GM06990 (cell line): ENCODE data around the gene CCSER1.

Experiments used
- DNase-seq: peaks from one replicate; pipeline ENCODE4 v3.0.0-alpha.2; 2011; ENCODE audit not compliant: insufficient read length; ENCODE audit errors: extremely low read depth
- H3K27me3 ChIP-seq: replicated peaks from 2 replicates; pipeline ENCODE4 v1.6.0; 2011; ENCODE audit warnings: low read length; ENCODE audit not compliant: control insufficient read depth, insufficient read depth
- H3K36me3 ChIP-seq: 2 replicates; pipeline ENCODE4 v1.5.1; 2011; ENCODE audit warnings: low read length; ENCODE audit not compliant: control insufficient read depth, insufficient read depth
- H3K4me3 ChIP-seq: replicated peaks from 2 replicates; pipeline ENCODE4 v1.5.1; 2011; ENCODE audit warnings: low read depth, mild to moderate bottlenecking, control low read depth, low read length
- TF ChIP-seq, protein P1 (sequence below): IDR thresholded peaks from 2 replicates; pipeline ENCODE4 v1.5.1; 2011; ENCODE audit warnings: low read length, control low read depth, mild to moderate bottlenecking, inconsistent platforms; ENCODE audit not compliant: insufficient read depth, poor library complexity, severe bottlenecking

CCSER1 gene

DNA sequence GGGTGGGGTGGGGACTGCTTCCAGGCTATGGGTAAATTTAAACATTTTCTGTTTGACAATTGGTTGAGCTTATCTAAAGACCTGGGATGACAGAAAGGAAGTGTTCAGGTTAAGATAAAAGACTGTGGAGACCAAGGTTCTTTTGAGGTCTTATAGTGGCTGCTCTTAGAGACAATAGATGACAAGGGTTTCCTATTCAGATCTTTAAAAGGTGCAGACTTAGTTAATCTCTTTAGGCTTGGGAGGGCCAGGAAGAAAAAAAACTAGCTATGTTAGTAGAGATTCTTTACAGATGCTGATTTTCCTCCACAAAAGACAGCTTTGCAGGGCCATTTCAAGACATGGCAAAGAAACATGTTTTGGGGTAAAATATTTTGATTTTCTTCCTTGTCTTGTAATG is 972.5 kb downstream of the CCSER1 start:
- H3K4me3 ChIP-seq = no peak overlapping the region
- TF ChIP-seq, protein P1, sequence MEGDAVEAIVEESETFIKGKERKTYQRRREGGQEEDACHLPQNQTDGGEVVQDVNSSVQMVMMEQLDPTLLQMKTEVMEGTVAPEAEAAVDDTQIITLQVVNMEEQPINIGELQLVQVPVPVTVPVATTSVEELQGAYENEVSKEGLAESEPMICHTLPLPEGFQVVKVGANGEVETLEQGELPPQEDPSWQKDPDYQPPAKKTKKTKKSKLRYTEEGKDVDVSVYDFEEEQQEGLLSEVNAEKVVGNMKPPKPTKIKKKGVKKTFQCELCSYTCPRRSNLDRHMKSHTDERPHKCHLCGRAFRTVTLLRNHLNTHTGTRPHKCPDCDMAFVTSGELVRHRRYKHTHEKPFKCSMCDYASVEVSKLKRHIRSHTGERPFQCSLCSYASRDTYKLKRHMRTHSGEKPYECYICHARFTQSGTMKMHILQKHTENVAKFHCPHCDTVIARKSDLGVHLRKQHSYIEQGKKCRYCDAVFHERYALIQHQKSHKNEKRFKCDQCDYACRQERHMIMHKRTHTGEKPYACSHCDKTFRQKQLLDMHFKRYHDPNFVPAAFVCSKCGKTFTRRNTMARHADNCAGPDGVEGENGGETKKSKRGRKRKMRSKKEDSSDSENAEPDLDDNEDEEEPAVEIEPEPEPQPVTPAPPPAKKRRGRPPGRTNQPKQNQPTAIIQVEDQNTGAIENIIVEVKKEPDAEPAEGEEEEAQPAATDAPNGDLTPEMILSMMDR = no peak
- H3K36me3 ChIP-seq = no peaks in the 10 kb centered on the region
- H3K27me3 ChIP-seq = no peaks in the 10 kb centered on the region
- DNase-seq = no peak

DNA sequence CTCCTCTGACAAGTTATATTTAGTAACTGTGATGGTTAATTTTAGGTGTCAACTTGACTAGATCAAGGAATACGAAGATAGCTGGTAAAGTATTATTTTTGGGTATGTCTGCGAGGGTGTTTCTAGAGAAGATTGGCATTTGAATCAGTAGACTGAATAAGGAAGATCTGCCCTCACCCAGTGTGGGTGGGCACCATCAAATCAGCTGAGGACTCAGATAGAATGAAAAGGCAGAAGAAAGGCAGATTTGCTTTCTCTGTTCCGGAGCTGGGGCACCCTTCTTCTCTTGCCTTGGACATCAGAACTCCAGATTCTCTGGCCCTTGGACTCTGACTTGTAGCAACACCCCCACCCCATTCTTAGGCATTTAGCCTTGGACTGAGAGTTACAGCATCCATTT is 981.6 kb downstream of the CCSER1 start:
- H3K27me3 ChIP-seq = no peaks in the 10 kb centered on the region
- H3K36me3 ChIP-seq = no peaks in the 10 kb centered on the region
- TF ChIP-seq, protein P1 = no peak
- no peak for DNase-seq
- no peak overlapping the region for H3K4me3 ChIP-seq

DNA sequence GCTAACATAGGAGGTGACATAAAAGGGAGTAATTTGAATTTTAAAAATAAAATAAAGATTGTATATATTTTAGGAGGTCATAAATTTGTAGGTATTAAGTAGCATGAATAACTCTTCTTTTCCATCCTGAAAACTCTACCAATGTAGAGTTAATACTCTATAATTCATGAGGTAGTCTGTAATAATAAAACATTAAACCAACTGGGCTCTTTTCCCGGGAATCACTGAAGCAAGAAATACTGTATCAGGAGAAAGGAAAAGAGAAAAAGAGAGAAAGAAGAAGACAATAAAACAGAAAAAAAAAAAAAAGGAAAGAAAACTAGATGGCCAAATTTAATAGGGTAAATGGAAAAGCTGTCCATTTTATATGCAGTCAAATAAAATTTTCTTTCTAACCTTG is 984.4 kb downstream of the CCSER1 start:
- no peak overlapping the region for H3K4me3 ChIP-seq
- no peaks in the 10 kb centered on the region for H3K36me3 ChIP-seq
- H3K27me3 ChIP-seq = no peaks in the 10 kb centered on the region
- DNase-seq = no peak
- TF ChIP-seq, protein P1 = no peak

DNA sequence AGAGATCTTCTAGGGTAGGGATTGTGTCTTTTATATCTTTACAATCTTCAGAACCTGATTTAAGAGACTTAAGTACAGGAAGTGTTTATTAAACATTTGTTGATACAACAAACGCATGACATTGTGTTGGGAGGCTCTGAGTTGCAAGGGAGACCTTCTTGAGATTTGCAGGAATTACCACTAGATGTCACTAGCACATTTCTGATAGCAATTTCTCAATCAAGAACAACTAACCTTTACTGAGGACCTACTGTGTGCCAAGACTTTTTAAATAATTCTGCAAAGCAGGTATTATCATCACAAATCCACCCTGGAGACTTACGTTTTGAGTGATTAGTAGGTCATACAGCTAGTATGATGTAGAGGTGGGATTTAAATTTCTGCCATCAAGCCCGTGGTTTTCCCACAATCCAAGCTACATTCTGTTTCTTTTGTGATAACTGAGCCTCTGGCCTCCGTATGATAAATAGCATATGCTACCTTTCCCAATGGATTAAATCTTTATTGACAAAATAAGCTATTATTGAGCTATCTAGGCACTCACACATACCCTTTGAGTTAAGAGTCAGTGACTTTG is 986.0 kb downstream of the CCSER1 start:
- DNase-seq = peak; percentile 10
- no peaks in the 10 kb centered on the region for H3K36me3 ChIP-seq
- TF ChIP-seq, protein P1 = peak; percentile 54
- no peak overlapping the region for H3K4me3 ChIP-seq
- no peaks in the 10 kb centered on the region for H3K27me3 ChIP-seq

DNA sequence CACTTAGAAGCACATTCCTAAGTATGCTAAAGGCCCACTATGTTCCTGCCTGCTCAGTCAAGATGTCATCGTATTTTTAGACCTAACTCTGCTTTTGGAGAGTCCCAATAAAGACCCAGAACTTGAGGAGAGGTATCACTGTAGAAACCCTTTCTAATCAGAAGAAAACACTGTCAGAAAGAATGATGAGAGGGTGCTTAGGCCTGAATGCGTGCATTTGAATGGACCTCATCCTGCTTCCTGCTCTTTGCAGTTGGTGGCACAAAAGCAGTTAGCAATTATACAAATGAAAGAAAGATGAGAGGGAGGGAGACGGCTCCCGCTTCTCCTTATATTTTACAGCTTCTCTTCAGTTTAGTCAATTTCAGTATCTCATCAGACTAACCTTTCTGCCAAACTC is 987.2 kb downstream of the CCSER1 start:
- no peak overlapping the region for H3K4me3 ChIP-seq
- TF ChIP-seq, protein P1 = no peak
- H3K36me3 ChIP-seq = no peaks in the 10 kb centered on the region
- DNase-seq = no peak
- H3K27me3 ChIP-seq = no peaks in the 10 kb centered on the region

DNA sequence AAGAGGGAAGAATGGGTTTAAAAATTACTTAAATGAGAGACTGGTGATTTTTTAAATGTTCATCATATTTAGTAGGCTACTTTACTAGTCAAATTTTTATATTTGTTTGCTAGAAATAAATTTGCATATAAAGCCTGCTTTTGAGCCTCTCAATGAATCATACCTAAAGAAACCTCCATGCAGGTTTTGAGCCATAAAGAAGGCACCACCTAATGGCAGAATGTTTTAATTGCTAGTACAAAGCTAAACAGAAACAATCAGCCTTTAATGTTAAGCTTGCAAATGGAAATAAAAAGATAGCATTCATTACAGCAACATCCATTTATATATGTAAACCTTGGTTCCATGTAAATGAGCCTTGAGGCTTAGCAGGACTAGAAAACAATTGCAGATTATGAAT is 989.7 kb downstream of the CCSER1 start:
- TF ChIP-seq, protein P1 = peak; percentile 11
- Histone ChIP-seq H3K4me3 (no peak overlapping the region), H3K36me3 (no peaks in the 10 kb centered on the region), H3K27me3 (no peaks in the 10 kb centered on the region)
- DNase-seq = no peak
